Calu3 (cell line): Measurements from ENCODE around the gene PDGFA. TPM values are rescaled to one million over a fixed set of nuclear protein-coding genes. Genes with fewer than 3 reads are reported as not detected.

Experiments used
- BruUV-seq: library from RNA; stranded (reverse); fragments of 400-500 nt; replicated peaks from 2 replicates; lab custom pipeline; 2021; lab: Mats Ljungman, UMichigan
- CTCF ChIA-PET: fragments of 300-600 bp; sonication (Branson Sonifier 250); formaldehyde crosslinking; loops from one replicate; lab custom pipeline; 2022; ENCODE audit warnings: antibody characterized with exemption; lab: Charles Lee
- DNase-seq: peaks from one replicate; pipeline ENCODE4 v3.0.0; 2022
- H3K27ac Mint-ChIP-seq: one replicate; pipeline ENCODE4 v1.8.0; 2022; ENCODE audit warnings: mixed read lengths; ENCODE audit not compliant: unreplicated experiment
- H3K27me3 Mint-ChIP-seq: one replicate; pipeline ENCODE4 v1.8.0; 2022; ENCODE audit warnings: mixed read lengths; ENCODE audit not compliant: unreplicated experiment
- H3K36me3 Mint-ChIP-seq: one replicate; pipeline ENCODE4 v1.8.0; 2022; ENCODE audit warnings: mild to moderate bottlenecking, moderate library complexity, mixed read lengths; ENCODE audit not compliant: insufficient read depth, unreplicated experiment
- H3K4me1 Mint-ChIP-seq: one replicate; pipeline ENCODE4 v1.8.0; 2022; ENCODE audit warnings: mild to moderate bottlenecking, low read depth, mixed read lengths; ENCODE audit not compliant: unreplicated experiment
- H3K4me3 Mint-ChIP-seq: one replicate; pipeline ENCODE4 v1.8.0; 2022; ENCODE audit warnings: mild to moderate bottlenecking, low read depth, moderate library complexity, mixed read lengths; ENCODE audit not compliant: unreplicated experiment
- H3K9me3 Mint-ChIP-seq: one replicate; pipeline ENCODE4 v1.8.0; 2022; ENCODE audit warnings: low read depth, mixed read lengths; ENCODE audit not compliant: unreplicated experiment
- CTCF ChIP-seq: fragments of 200-600 bp; IDR thresholded peaks from one replicate; pipeline ENCODE4 v1.8.0; 2022; ENCODE audit warnings: antibody characterized with exemption; ENCODE audit not compliant: unreplicated experiment
- intact Hi-C: fragments of 100-400 bp; cut with micrococcal nuclease; formaldehyde crosslinking; loops from one replicate; pipeline ENCODE4 v1.10.0; 2022; ENCODE audit not compliant: unreplicated experiment
- total RNA-seq: library from RNA; stranded (reverse); gene quantifications from 2 replicates; pipeline ENCODE4 v1.2.3, GENCODE V29; 2022

Gene PDGFA
- total RNA-seq, 1 experiment from 2014 or later, result 4.5 TPM

GRCh38 chr7:515628-516027 is 4.0 kb downstream of the PDGFA start:
- no peak for DNase-seq
- peaks cover 37% of the 10 kb centered on the region for H3K36me3 Mint-ChIP-seq
- H3K9me3 Mint-ChIP-seq, result no peaks in the 10 kb centered on the region
- no TSS peak for BruUV-seq
- peaks cover 74% of the 10 kb centered on the region for H3K27me3 Mint-ChIP-seq
- CTCF ChIA-PET, result no interaction called here
- peaks cover 19% of the 10 kb centered on the region for H3K4me1 Mint-ChIP-seq
- no peak for TF ChIP-seq CTCF
- intact Hi-C loops, result no loop called here
- no peak overlapping the region for H3K27ac Mint-ChIP-seq
- no peak overlapping the region for H3K4me3 Mint-ChIP-seq

- intact Hi-C loops, result no loop called here
- CTCF ChIA-PET, result interaction anchor here (1.2 kb wide), 1 partner anchor 12 kb away, joined by 3 read pairs; no protein-coding TSS in a partner anchor
- Mint-ChIP-seq H3K36me3 (peaks cover 30% of the 10 kb centered on the region), H3K27me3 (peaks cover 72% of the 10 kb centered on the region), H3K4me3 (no peak overlapping the region), H3K4me1 (peaks cover 19% of the 10 kb centered on the region), H3K27ac (no peak overlapping the region), H3K9me3 (no peaks in the 10 kb centered on the region)
- no TSS peak for BruUV-seq
- no peak for TF ChIP-seq CTCF
- DNase-seq, result no peak
Observed at GRCh38 chr7:514651-515598, 4.7 kb downstream of the PDGFA start.

- peaks cover 19% of the 10 kb centered on the region for H3K4me1 Mint-ChIP-seq
- peaks cover 72% of the 10 kb centered on the region for H3K27me3 Mint-ChIP-seq
- intact Hi-C loops, result no loop called here
- H3K27ac Mint-ChIP-seq, result no peak overlapping the region
- peaks cover 29% of the 10 kb centered on the region for H3K36me3 Mint-ChIP-seq
- H3K9me3 Mint-ChIP-seq, result no peaks in the 10 kb centered on the region
- CTCF ChIA-PET, result interaction anchor here (1.2 kb wide), 1 partner anchor 11 kb away, joined by 3 read pairs; no protein-coding TSS in a partner anchor
- DNase-seq, result no peak
- H3K4me3 Mint-ChIP-seq, result no peak overlapping the region
- no peak for TF ChIP-seq CTCF
- no TSS peak for BruUV-seq
Observed at GRCh38 chr7:514242-514641, 5.4 kb downstream of the PDGFA start.

- no peak for TF ChIP-seq CTCF
- H3K4me1 Mint-ChIP-seq, result peaks cover 19% of the 10 kb centered on the region
- H3K36me3 Mint-ChIP-seq, result peaks cover 28% of the 10 kb centered on the region
- BruUV-seq, result no TSS peak
- H3K27ac Mint-ChIP-seq, result no peak overlapping the region
- no peak overlapping the region for H3K4me3 Mint-ChIP-seq
- DNase-seq, result no peak
- peaks cover 72% of the 10 kb centered on the region for H3K27me3 Mint-ChIP-seq
- CTCF ChIA-PET, result interaction anchor here (0.6 to 1.2 kb wide), 2 partner anchors 10 to 100 kb away, joined by 3 to 5 read pairs; no protein-coding TSS in a partner anchor
- no peaks in the 10 kb centered on the region for H3K9me3 Mint-ChIP-seq
- intact Hi-C loops, result no loop called here
Observed at GRCh38 chr7:513521-514166, 6.0 kb downstream of the PDGFA start.
